Measurements from ENCODE around the gene DFFB.

DFFB gene

GRCh38 chr1:3891329-3891865, 34.1 kb downstream of the DFFB start:
- no peaks in the 10 kb centered on the region for H3K4me1 ChIP-seq (ENCODE audit: insufficient read depth, insufficient read length)
- no peak overlapping the region for H3K4me3 ChIP-seq (ENCODE audit: insufficient read length, low read depth)
- peaks cover 67% of the 10 kb centered on the region for H3K36me3 ChIP-seq (ENCODE audit: insufficient read depth, insufficient read length, low read length)
- H3K9me3 ChIP-seq (ENCODE audit: insufficient read depth, low read length), result no peaks in the 10 kb centered on the region
- no peak for DNase-seq (ENCODE audit: low read depth, low spot score)
- no peaks in the 10 kb centered on the region for H3K27me3 ChIP-seq (ENCODE audit: insufficient read depth, insufficient read length)
- no peak overlapping the region for H3K9ac ChIP-seq (ENCODE audit: insufficient read length, low read depth)
- TF ChIP-seq SUZ12 (IDR thresholded peaks at IDR 0.05; ENCODE audit: extremely low read depth, insufficient read depth, insufficient read length) (no peak), YY1 (IDR thresholded peaks at IDR 0.05; ENCODE audit: insufficient read depth, insufficient read length) (no peak), ZNF274 (IDR thresholded peaks at IDR 0.05; ENCODE audit: low read depth, low read length) (no peak)

GRCh38 chr1:3892748-3893147, 35.5 kb downstream of the DFFB start:
- no peak for TF ChIP-seq YY1 (IDR thresholded peaks at IDR 0.05; ENCODE audit: insufficient read depth, insufficient read length)
- no peak for TF ChIP-seq ZNF274 (IDR thresholded peaks at IDR 0.05; ENCODE audit: low read depth, low read length)
- no peak for TF ChIP-seq SUZ12 (IDR thresholded peaks at IDR 0.05; ENCODE audit: extremely low read depth, insufficient read depth, insufficient read length)
- Histone ChIP-seq H3K4me1 (ENCODE audit: insufficient read depth, insufficient read length) (no peaks in the 10 kb centered on the region), H3K4me3 (ENCODE audit: insufficient read length, low read depth) (no peak overlapping the region), H3K27me3 (ENCODE audit: insufficient read depth, insufficient read length) (no peaks in the 10 kb centered on the region), H3K36me3 (ENCODE audit: insufficient read depth, insufficient read length, low read length) (peaks cover 63% of the 10 kb centered on the region), H3K9ac (ENCODE audit: insufficient read length, low read depth) (no peak overlapping the region), H3K9me3 (ENCODE audit: insufficient read depth, low read length) (peaks cover 2% of the 10 kb centered on the region; the same call in 1 of the 2 replicates)
- DNase-seq (ENCODE audit: low read depth, low spot score), result no peak

- peaks cover 6% of the 10 kb centered on the region; the same call in 1 of the 2 replicates for H3K9me3 ChIP-seq (ENCODE audit: insufficient read depth, low read length)
- H3K4me3 ChIP-seq (ENCODE audit: insufficient read length, low read depth), result no peak overlapping the region
- H3K9ac ChIP-seq (ENCODE audit: insufficient read length, low read depth), result no peak overlapping the region
- no peaks in the 10 kb centered on the region for H3K4me1 ChIP-seq (ENCODE audit: insufficient read depth, insufficient read length)
- no peak for TF ChIP-seq YY1 (IDR thresholded peaks at IDR 0.05; ENCODE audit: insufficient read depth, insufficient read length)
- no peaks in the 10 kb centered on the region for H3K27me3 ChIP-seq (ENCODE audit: insufficient read depth, insufficient read length)
- peaks cover 59% of the 10 kb centered on the region for H3K36me3 ChIP-seq (ENCODE audit: insufficient read depth, insufficient read length, low read length)
- DNase-seq (ENCODE audit: low read depth, low spot score), result no peak
These were observed 35.9 kb downstream of the DFFB start for GRCh38 chr1:3893190-3893589.

GRCh38 chr1:3894626-3895278, 37.5 kb downstream of the DFFB start:
- no peak overlapping the region for H3K4me3 ChIP-seq (ENCODE audit: insufficient read length, low read depth)
- H3K27me3 ChIP-seq (ENCODE audit: insufficient read depth, insufficient read length), result no peaks in the 10 kb centered on the region
- H3K9ac ChIP-seq (ENCODE audit: insufficient read length, low read depth), result no peak overlapping the region
- H3K36me3 ChIP-seq (ENCODE audit: insufficient read depth, insufficient read length, low read length), result peaks cover 47% of the 10 kb centered on the region
- no peaks in the 10 kb centered on the region for H3K4me1 ChIP-seq (ENCODE audit: insufficient read depth, insufficient read length)
- peaks cover 8% of the 10 kb centered on the region; the same call in 1 of the 2 replicates for H3K9me3 ChIP-seq (ENCODE audit: insufficient read depth, low read length)
- TF ChIP-seq YY1 (IDR thresholded peaks at IDR 0.05; ENCODE audit: insufficient read depth, insufficient read length) (no peak), SUZ12 (IDR thresholded peaks at IDR 0.05; ENCODE audit: extremely low read depth, insufficient read depth, insufficient read length) (no peak), ZNF274 (IDR thresholded peaks at IDR 0.05; ENCODE audit: low read depth, low read length) (no peak)
- no peak for DNase-seq (ENCODE audit: low read depth, low spot score)

GRCh38 chr1:3895279-3895950, 38.1 kb downstream of the DFFB start:
- DNase-seq (ENCODE audit: low read depth, low spot score), result no peak
- Histone ChIP-seq H3K9me3 (ENCODE audit: insufficient read depth, low read length) (peaks cover 8% of the 10 kb centered on the region; the same call in 1 of the 2 replicates), H3K27me3 (ENCODE audit: insufficient read depth, insufficient read length) (no peaks in the 10 kb centered on the region), H3K4me3 (ENCODE audit: insufficient read length, low read depth) (no peak overlapping the region), H3K4me1 (ENCODE audit: insufficient read depth, insufficient read length) (no peaks in the 10 kb centered on the region), H3K36me3 (ENCODE audit: insufficient read depth, insufficient read length, low read length) (peaks cover 41% of the 10 kb centered on the region), H3K9ac (ENCODE audit: insufficient read length, low read depth) (no peak overlapping the region)
- TF ChIP-seq SUZ12 (IDR thresholded peaks at IDR 0.05; ENCODE audit: extremely low read depth, insufficient read depth, insufficient read length) (no peak), YY1 (IDR thresholded peaks at IDR 0.05; ENCODE audit: insufficient read depth, insufficient read length) (no peak), ZNF274 (IDR thresholded peaks at IDR 0.05; ENCODE audit: low read depth, low read length) (no peak)

GRCh38 chr1:3895951-3896325, 38.7 kb downstream of the DFFB start:
- H3K36me3 ChIP-seq (ENCODE audit: insufficient read depth, insufficient read length, low read length), result peaks cover 36% of the 10 kb centered on the region
- no peaks in the 10 kb centered on the region for H3K4me1 ChIP-seq (ENCODE audit: insufficient read depth, insufficient read length)
- H3K9me3 ChIP-seq (ENCODE audit: insufficient read depth, low read length), result peaks cover 8% of the 10 kb centered on the region; the same call in 1 of the 2 replicates
- no peak for DNase-seq (ENCODE audit: low read depth, low spot score)
- no peaks in the 10 kb centered on the region for H3K27me3 ChIP-seq (ENCODE audit: insufficient read depth, insufficient read length)
- no peak overlapping the region for H3K4me3 ChIP-seq (ENCODE audit: insufficient read length, low read depth)
- H3K9ac ChIP-seq (ENCODE audit: insufficient read length, low read depth), result no peak overlapping the region
- TF ChIP-seq YY1 (IDR thresholded peaks at IDR 0.05; ENCODE audit: insufficient read depth, insufficient read length), result no peak
- no peak for TF ChIP-seq SUZ12 (IDR thresholded peaks at IDR 0.05; ENCODE audit: extremely low read depth, insufficient read depth, insufficient read length)
- no peak for TF ChIP-seq ZNF274 (IDR thresholded peaks at IDR 0.05; ENCODE audit: low read depth, low read length)

- TF ChIP-seq YY1 (IDR thresholded peaks at IDR 0.05; ENCODE audit: insufficient read depth, insufficient read length) (no peak), SUZ12 (IDR thresholded peaks at IDR 0.05; ENCODE audit: extremely low read depth, insufficient read depth, insufficient read length) (no peak), ZNF274 (IDR thresholded peaks at IDR 0.05; ENCODE audit: low read depth, low read length) (no peak)
- Histone ChIP-seq H3K4me3 (ENCODE audit: insufficient read length, low read depth) (no peak overlapping the region), H3K4me1 (ENCODE audit: insufficient read depth, insufficient read length) (no peaks in the 10 kb centered on the region), H3K9me3 (ENCODE audit: insufficient read depth, low read length) (peaks cover 8% of the 10 kb centered on the region; the same call in 1 of the 2 replicates), H3K9ac (ENCODE audit: insufficient read length, low read depth) (no peak overlapping the region), H3K36me3 (ENCODE audit: insufficient read depth, insufficient read length, low read length) (peaks cover 32% of the 10 kb centered on the region), H3K27me3 (ENCODE audit: insufficient read depth, insufficient read length) (no peaks in the 10 kb centered on the region)
- no peak for DNase-seq (ENCODE audit: low read depth, low spot score)
These were observed 39.2 kb downstream of the DFFB start for GRCh38 chr1:3896396-3897000.

Measured in NT2/D1 (cell line).